ENCODE data around the gene PACSIN3.

DNA sequence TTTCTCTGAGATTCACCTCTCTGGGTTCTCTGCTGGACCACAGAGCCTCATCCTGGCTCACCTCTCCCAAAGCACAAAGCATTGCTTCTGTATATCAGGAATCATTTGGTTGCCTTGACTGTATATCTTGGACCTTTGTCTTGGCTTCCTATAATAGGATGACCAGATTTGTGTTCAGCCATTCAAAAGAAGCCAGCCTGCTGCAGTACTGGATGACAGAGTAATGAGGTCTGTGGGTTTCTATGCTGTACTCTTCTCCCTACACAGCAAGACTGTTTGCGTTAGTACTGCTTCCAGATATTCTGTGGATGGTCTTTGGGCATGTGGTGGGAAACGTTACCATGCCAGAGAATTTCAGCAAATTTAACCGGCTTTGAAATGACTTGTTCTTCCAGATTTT lies 49.3 kb downstream of the PACSIN3 start:
- TF ChIP-seq, protein P1, sequence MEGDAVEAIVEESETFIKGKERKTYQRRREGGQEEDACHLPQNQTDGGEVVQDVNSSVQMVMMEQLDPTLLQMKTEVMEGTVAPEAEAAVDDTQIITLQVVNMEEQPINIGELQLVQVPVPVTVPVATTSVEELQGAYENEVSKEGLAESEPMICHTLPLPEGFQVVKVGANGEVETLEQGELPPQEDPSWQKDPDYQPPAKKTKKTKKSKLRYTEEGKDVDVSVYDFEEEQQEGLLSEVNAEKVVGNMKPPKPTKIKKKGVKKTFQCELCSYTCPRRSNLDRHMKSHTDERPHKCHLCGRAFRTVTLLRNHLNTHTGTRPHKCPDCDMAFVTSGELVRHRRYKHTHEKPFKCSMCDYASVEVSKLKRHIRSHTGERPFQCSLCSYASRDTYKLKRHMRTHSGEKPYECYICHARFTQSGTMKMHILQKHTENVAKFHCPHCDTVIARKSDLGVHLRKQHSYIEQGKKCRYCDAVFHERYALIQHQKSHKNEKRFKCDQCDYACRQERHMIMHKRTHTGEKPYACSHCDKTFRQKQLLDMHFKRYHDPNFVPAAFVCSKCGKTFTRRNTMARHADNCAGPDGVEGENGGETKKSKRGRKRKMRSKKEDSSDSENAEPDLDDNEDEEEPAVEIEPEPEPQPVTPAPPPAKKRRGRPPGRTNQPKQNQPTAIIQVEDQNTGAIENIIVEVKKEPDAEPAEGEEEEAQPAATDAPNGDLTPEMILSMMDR (IDR thresholded peaks at IDR 0.05 in 2 of 3, conservative IDR thresholded peaks at IDR 0.05 in 1 of 3; ENCODE audit: borderline replicate concordance in 1 of 3, insufficient read depth in 1 of 3, low read depth in 2 of 3, low read length in 2 of 3): no peak
- TF ChIP-seq POLR2AphosphoS5 (IDR thresholded peaks at IDR 0.05; ENCODE audit: low read depth, low read length): no peak
- no peak for TF ChIP-seq POLR2A (IDR thresholded peaks at IDR 0.05; ENCODE audit: borderline replicate concordance, extremely low read depth, insufficient read depth, insufficient read length)
- TF ChIP-seq SRF (IDR thresholded peaks at IDR 0.05; ENCODE audit: low read depth): no peak
- TF ChIP-seq, protein P2, sequence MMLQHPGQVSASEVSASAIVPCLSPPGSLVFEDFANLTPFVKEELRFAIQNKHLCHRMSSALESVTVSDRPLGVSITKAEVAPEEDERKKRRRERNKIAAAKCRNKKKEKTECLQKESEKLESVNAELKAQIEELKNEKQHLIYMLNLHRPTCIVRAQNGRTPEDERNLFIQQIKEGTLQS (IDR thresholded peaks at IDR 0.05): no peak
- no peak for TF ChIP-seq SIN3A (IDR thresholded peaks at IDR 0.05; ENCODE audit: low read depth)
- TF ChIP-seq ZFX (IDR thresholded peaks at IDR 0.05): no peak
- TF ChIP-seq YY1 (IDR thresholded peaks at IDR 0.05; ENCODE audit: extremely low read depth, insufficient replicate concordance, low read depth, low read length): no peak
- TF ChIP-seq, protein P3, sequence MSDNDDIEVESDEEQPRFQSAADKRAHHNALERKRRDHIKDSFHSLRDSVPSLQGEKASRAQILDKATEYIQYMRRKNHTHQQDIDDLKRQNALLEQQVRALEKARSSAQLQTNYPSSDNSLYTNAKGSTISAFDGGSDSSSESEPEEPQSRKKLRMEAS (IDR thresholded peaks at IDR 0.05): no peak
- no peak for TF ChIP-seq ZNF274 (IDR thresholded peaks at IDR 0.05; ENCODE audit: low read depth, low read length)

Measured in HCT116 (cell line).